WTC11 (cell line): Measurements from ENCODE around the gene CLMN. TPM values are rescaled to one million over a fixed set of nuclear protein-coding genes. Genes with fewer than 3 reads are reported as not detected.

ENCODE experiments used
- ATAC-seq: fragments of 200-7000 bp; cut with Tn5 transposase; 2 replicates; pipeline ENCODE4 v1.10.0; 2021; ENCODE audit warnings: mild to moderate bottlenecking, moderate library complexity
- CTCF ChIA-PET: fragments of 300-600 bp; sonication (Branson Sonifier 250); formaldehyde crosslinking; loops from one replicate; lab custom pipeline; 2021; ENCODE audit warnings: antibody characterized with exemption; lab: Charles Lee
- POLR2A ChIA-PET: fragments of 350-600 bp; sonication (Branson Sonifier 250); formaldehyde crosslinking; loops from one replicate; lab custom pipeline; 2021; ENCODE audit warnings: antibody characterized with exemption; lab: Charles Lee
- DNase-seq: peaks from one replicate; pipeline ENCODE4 v3.0.0; 2021; ENCODE audit warnings: low spot score
- H3K27ac Mint-ChIP-seq: 2 replicates; pipeline ENCODE4 v1.8.0; 2021; ENCODE audit warnings: mixed read lengths
- H3K27me3 Mint-ChIP-seq: 2 replicates; pipeline ENCODE4 v1.8.0; 2021; ENCODE audit warnings: low read depth, mild to moderate bottlenecking, moderate library complexity, mixed read lengths
- H3K36me3 Mint-ChIP-seq: 2 replicates; pipeline ENCODE4 v1.8.0; 2021; ENCODE audit warnings: mixed read lengths
- H3K4me1 Mint-ChIP-seq: 2 replicates; pipeline ENCODE4 v1.8.0; 2022; ENCODE audit warnings: mixed read lengths
- H3K4me3 Mint-ChIP-seq: 2 replicates; pipeline ENCODE4 v1.8.0; 2021; ENCODE audit warnings: mild to moderate bottlenecking, moderate library complexity, mixed read lengths
- H3K9me3 Mint-ChIP-seq: 2 replicates; pipeline ENCODE4 v1.8.0; 2021; ENCODE audit warnings: mixed read lengths
- E2F1 ChIP-seq: sonication (generic); formaldehyde crosslinking; IDR thresholded peaks from 2 replicates; pipeline ENCODE4 v1.8.0; 2022; ENCODE audit warnings: mild to moderate bottlenecking, missing genetic modification reagents
- E2F5 ChIP-seq: sonication (generic); formaldehyde crosslinking; IDR thresholded peaks from 2 replicates; pipeline ENCODE4 v1.8.1; 2022; ENCODE audit warnings: mild to moderate bottlenecking, moderate library complexity, missing genetic modification reagents
- MXD4 ChIP-seq: fragments of 250-450 bp; sonication (Bioruptor Pico); IDR thresholded peaks from 2 replicates; pipeline ENCODE4 v1.8.0; 2021; ENCODE audit warnings: mild to moderate bottlenecking, moderate library complexity, borderline replicate concordance
- NFE2L1 ChIP-seq: sonication (generic); formaldehyde crosslinking; IDR thresholded peaks from 2 replicates; pipeline ENCODE4 v1.8.1; 2023; ENCODE audit warnings: missing genetic modification reagents
- RELA ChIP-seq: sonication (generic); formaldehyde crosslinking; IDR thresholded peaks from 2 replicates; pipeline ENCODE4 v1.8.1; 2022; ENCODE audit warnings: missing genetic modification reagents, mild to moderate bottlenecking, borderline replicate concordance
- SMAD4 ChIP-seq: sonication (generic); formaldehyde crosslinking; IDR thresholded peaks from 2 replicates; pipeline ENCODE4 v1.8.0; 2022; ENCODE audit warnings: mild to moderate bottlenecking, missing genetic modification reagents
- ZNF121 ChIP-seq: sonication (generic); formaldehyde crosslinking; IDR thresholded peaks from 2 replicates; pipeline ENCODE4 v1.8.0; 2023; ENCODE audit warnings: missing genetic modification reagents
- ZNF423 ChIP-seq: fragments of 250-450 bp; sonication (Bioruptor Pico); IDR thresholded peaks from 2 replicates; pipeline ENCODE4 v2.1.2; 2022; ENCODE audit warnings: mild to moderate bottlenecking, moderate library complexity
- total RNA-seq: library from RNA; stranded (reverse); gene quantifications from 3 replicates; pipeline ENCODE4 v1.2.3, GENCODE V29; 2021
- TF ChIP-seq, protein P1 (sequence below): fragments of 250-450 bp; sonication (Bioruptor Pico); IDR thresholded peaks from 2 replicates; pipeline ENCODE4 v1.8.0; 2021; ENCODE audit warnings: mild to moderate bottlenecking
- TF ChIP-seq, protein P2 (sequence below): fragments of 250-450 bp; sonication (Bioruptor Pico); IDR thresholded peaks from 2 replicates; pipeline ENCODE4 v2.1.2; 2022; ENCODE audit warnings: mild to moderate bottlenecking, moderate library complexity
- TF ChIP-seq, protein P3 (sequence below): sonication (generic); formaldehyde crosslinking; IDR thresholded peaks from 2 replicates; pipeline ENCODE4 v1.8.1; 2023; ENCODE audit warnings: mild to moderate bottlenecking, missing genetic modification reagents
- TF ChIP-seq, protein P4 (sequence below): fragments of 250-450 bp; sonication (Bioruptor Pico); IDR thresholded peaks from 2 replicates; pipeline ENCODE4 v1.9.0; 2021; ENCODE audit warnings: mild to moderate bottlenecking, borderline replicate concordance

CLMN gene
- total RNA-seq, 1 experiment from 2014 or later = 12.2 TPM

GRCh38 chr14:95341564-95341963 lies 21.9 kb upstream of the CLMN start:
- TF ChIP-seq, protein P1, sequence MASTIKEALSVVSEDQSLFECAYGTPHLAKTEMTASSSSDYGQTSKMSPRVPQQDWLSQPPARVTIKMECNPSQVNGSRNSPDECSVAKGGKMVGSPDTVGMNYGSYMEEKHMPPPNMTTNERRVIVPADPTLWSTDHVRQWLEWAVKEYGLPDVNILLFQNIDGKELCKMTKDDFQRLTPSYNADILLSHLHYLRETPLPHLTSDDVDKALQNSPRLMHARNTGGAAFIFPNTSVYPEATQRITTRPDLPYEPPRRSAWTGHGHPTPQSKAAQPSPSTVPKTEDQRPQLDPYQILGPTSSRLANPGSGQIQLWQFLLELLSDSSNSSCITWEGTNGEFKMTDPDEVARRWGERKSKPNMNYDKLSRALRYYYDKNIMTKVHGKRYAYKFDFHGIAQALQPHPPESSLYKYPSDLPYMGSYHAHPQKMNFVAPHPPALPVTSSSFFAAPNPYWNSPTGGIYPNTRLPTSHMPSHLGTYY = no peak
- TF ChIP-seq, protein P2, sequence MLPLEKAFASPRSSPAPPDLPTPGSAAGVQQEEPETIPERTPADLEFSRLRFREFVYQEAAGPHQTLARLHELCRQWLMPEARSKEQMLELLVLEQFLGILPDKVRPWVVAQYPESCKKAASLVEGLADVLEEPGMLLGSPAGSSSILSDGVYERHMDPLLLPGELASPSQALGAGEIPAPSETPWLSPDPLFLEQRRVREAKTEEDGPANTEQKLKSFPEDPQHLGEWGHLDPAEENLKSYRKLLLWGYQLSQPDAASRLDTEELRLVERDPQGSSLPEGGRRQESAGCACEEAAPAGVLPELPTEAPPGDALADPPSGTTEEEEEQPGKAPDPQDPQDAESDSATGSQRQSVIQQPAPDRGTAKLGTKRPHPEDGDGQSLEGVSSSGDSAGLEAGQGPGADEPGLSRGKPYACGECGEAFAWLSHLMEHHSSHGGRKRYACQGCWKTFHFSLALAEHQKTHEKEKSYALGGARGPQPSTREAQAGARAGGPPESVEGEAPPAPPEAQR (CRISPR knock-in tag) = no peak
- TF ChIP-seq RELA (CRISPR knock-in tag) = no peak
- no peak for TF ChIP-seq MXD4
- no peak for TF ChIP-seq E2F1 (CRISPR knock-in tag)
- TF ChIP-seq NFE2L1 (CRISPR knock-in tag) = no peak
- TF ChIP-seq, protein P3, sequence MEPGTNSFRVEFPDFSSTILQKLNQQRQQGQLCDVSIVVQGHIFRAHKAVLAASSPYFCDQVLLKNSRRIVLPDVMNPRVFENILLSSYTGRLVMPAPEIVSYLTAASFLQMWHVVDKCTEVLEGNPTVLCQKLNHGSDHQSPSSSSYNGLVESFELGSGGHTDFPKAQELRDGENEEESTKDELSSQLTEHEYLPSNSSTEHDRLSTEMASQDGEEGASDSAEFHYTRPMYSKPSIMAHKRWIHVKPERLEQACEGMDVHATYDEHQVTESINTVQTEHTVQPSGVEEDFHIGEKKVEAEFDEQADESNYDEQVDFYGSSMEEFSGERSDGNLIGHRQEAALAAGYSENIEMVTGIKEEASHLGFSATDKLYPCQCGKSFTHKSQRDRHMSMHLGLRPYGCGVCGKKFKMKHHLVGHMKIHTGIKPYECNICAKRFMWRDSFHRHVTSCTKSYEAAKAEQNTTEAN (CRISPR knock-in tag) = no peak
- no peak for TF ChIP-seq SMAD4 (CRISPR knock-in tag)
- no peak for TF ChIP-seq E2F5
- TF ChIP-seq, protein P4, sequence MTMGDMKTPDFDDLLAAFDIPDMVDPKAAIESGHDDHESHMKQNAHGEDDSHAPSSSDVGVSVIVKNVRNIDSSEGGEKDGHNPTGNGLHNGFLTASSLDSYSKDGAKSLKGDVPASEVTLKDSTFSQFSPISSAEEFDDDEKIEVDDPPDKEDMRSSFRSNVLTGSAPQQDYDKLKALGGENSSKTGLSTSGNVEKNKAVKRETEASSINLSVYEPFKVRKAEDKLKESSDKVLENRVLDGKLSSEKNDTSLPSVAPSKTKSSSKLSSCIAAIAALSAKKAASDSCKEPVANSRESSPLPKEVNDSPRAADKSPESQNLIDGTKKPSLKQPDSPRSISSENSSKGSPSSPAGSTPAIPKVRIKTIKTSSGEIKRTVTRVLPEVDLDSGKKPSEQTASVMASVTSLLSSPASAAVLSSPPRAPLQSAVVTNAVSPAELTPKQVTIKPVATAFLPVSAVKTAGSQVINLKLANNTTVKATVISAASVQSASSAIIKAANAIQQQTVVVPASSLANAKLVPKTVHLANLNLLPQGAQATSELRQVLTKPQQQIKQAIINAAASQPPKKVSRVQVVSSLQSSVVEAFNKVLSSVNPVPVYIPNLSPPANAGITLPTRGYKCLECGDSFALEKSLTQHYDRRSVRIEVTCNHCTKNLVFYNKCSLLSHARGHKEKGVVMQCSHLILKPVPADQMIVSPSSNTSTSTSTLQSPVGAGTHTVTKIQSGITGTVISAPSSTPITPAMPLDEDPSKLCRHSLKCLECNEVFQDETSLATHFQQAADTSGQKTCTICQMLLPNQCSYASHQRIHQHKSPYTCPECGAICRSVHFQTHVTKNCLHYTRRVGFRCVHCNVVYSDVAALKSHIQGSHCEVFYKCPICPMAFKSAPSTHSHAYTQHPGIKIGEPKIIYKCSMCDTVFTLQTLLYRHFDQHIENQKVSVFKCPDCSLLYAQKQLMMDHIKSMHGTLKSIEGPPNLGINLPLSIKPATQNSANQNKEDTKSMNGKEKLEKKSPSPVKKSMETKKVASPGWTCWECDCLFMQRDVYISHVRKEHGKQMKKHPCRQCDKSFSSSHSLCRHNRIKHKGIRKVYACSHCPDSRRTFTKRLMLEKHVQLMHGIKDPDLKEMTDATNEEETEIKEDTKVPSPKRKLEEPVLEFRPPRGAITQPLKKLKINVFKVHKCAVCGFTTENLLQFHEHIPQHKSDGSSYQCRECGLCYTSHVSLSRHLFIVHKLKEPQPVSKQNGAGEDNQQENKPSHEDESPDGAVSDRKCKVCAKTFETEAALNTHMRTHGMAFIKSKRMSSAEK = no peak
- TF ChIP-seq ZNF121 (CRISPR knock-in tag) = no peak
- no peak for TF ChIP-seq ZNF423 (CRISPR knock-in tag)
- TF ChIP-seq, all 79 proteins: peak for 0
- H3K9me3 Mint-ChIP-seq = peaks cover 12% of the 10 kb centered on the region; the same call in 1 of the 2 replicates
- ATAC-seq (no peak), DNase-seq (no peak)
- H3K27ac Mint-ChIP-seq = no peak overlapping the region
- no peaks in the 10 kb centered on the region for H3K27me3 Mint-ChIP-seq
- CTCF ChIA-PET = no interaction called here
- POLR2A ChIA-PET = no interaction called here
- H3K36me3 Mint-ChIP-seq = no peaks in the 10 kb centered on the region
- peaks cover 3% of the 10 kb centered on the region; the same call in 1 of the 2 replicates for H3K4me1 Mint-ChIP-seq
- H3K4me3 Mint-ChIP-seq = no peak overlapping the region

DNA sequence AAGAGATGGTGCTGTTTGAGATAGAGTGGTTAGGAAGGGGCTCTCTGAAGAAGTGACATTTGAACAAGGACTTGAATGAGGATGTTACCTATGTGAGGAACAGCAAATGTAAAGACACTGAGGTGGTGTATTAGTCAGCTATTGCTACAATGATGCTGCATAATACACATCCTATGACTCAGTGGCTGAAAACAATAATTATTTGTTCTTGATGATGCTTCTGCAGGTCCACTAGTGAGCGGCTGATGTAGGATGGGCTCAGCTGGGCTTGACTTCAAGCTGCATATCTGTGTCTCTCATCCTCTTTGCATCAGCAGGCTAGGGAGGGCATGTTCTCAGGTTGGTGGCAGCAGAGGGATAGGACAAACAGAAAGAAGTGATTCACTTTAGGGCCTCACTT lies 21.4 kb upstream of the CLMN start:
- ATAC-seq = no peak
- H3K4me3 Mint-ChIP-seq = no peak overlapping the region
- CTCF ChIA-PET = no interaction called here
- no peak overlapping the region for H3K27ac Mint-ChIP-seq
- H3K4me1 Mint-ChIP-seq = 0 out of 2 replicates have a peak, but pooled peaks cover 3% of the 10 kb centered on the region
- TF ChIP-seq, protein P4 = no peak
- H3K27me3 Mint-ChIP-seq = no peaks in the 10 kb centered on the region
- H3K9me3 Mint-ChIP-seq = peaks cover 13% of the 10 kb centered on the region; the same call in 1 of the 2 replicates
- H3K36me3 Mint-ChIP-seq = no peaks in the 10 kb centered on the region
- DNase-seq = no peak
- POLR2A ChIA-PET = no interaction called here
